PC-3 (cell line): Measurements from ENCODE around the gene SMARCAL1. TPM values are rescaled to one million over a fixed set of nuclear protein-coding genes. Genes with fewer than 3 reads are reported as not detected.
"Not testable (repeated sequence)": the region's sequence is repeated elsewhere in the genome, so short reads cannot be mapped to it uniquely, and the experiment has no call there.

Experiments used
- ATAC-seq: fragments of 200-7000 bp; cut with Tn5 transposase; 2 replicates; pipeline ENCODE4 v1.9.1; 2020; ENCODE audit warnings: mild to moderate bottlenecking, moderate library complexity
- BruUV-seq: library from RNA; stranded (reverse); fragments of 400-500 nt; replicated peaks from 2 replicates; lab custom pipeline; 2021; lab: Mats Ljungman, UMichigan
- CTCF ChIA-PET: fragments of 300-600 bp; sonication (Branson Sonifier 250); formaldehyde crosslinking; loops from one replicate; lab custom pipeline; 2022; ENCODE audit warnings: antibody characterized with exemption; lab: Charles Lee
- POLR2A ChIA-PET: fragments of 300-600 bp; sonication (Branson Sonifier 250); formaldehyde crosslinking; loops from one replicate; lab custom pipeline; 2022; ENCODE audit warnings: antibody characterized with exemption; ENCODE audit not compliant: unreplicated experiment; lab: Charles Lee
- DNase-seq: peaks from one replicate; pipeline ENCODE4 v3.0.0-alpha.2; 2015
- H2AFZ ChIP-seq: fragments of 300-600 bp; sonication (generic); 2 replicates; pipeline ENCODE4 v1.6.0; 2016; ENCODE audit warnings: antibody characterized with exemption, low read length
- H3F3A ChIP-seq: fragments of 300-600 bp; sonication (generic); one replicate; pipeline ENCODE4 v1.6.0; 2017; ENCODE audit warnings: antibody characterized with exemption, low read length, control low read depth, mild to moderate bottlenecking; ENCODE audit not compliant: unreplicated experiment
- H3K27ac ChIP-seq: fragments of 300-600 bp; sonication (generic); 2 replicates; pipeline ENCODE4 v1.5.1; 2016; ENCODE audit warnings: mild to moderate bottlenecking, low read length
- H3K27me3 ChIP-seq: fragments of 300-600 bp; sonication (generic); 2 replicates; pipeline ENCODE4 v1.6.1; 2016; ENCODE audit warnings: low read length, mixed read lengths
- H3K36me3 ChIP-seq: fragments of 300-600 bp; sonication (generic); 2 replicates; pipeline ENCODE4 v1.6.1; 2016; ENCODE audit warnings: low read depth, mixed run types, low read length, mixed read lengths
- H3K4me1 ChIP-seq: fragments of 300-600 bp; sonication (generic); 2 replicates; pipeline ENCODE4 v1.5.1; 2016; ENCODE audit warnings: low read length; ENCODE audit not compliant: insufficient read depth
- H3K4me2 ChIP-seq: fragments of 300-600 bp; sonication (generic); 2 replicates; pipeline ENCODE4 v1.6.0; 2016; ENCODE audit warnings: low read length
- H3K4me3 ChIP-seq: fragments of 300-600 bp; sonication (generic); 2 replicates; pipeline ENCODE4 v1.5.1; 2016; ENCODE audit warnings: mild to moderate bottlenecking, low read length, mixed read lengths
- H3K79me2 ChIP-seq: fragments of 300-600 bp; sonication (generic); 2 replicates; pipeline ENCODE4 v1.6.1; 2017; ENCODE audit warnings: low read length, mixed read lengths
- H3K9ac ChIP-seq: fragments of 300-600 bp; sonication (generic); 2 replicates; pipeline ENCODE4 v1.6.0; 2016; ENCODE audit warnings: mild to moderate bottlenecking, low read length
- H3K9me2 ChIP-seq: fragments of 300-600 bp; sonication (generic); replicated peaks from 2 replicates; pipeline ENCODE4 v1.6.1; 2016; ENCODE audit warnings: mixed run types, low read length, mixed read lengths
- H3K9me3 ChIP-seq: fragments of 300-600 bp; sonication (generic); 2 replicates; pipeline ENCODE4 v1.6.1; 2016; ENCODE audit warnings: low read length, mixed read lengths
- H4K20me1 ChIP-seq: fragments of 300-600 bp; sonication (generic); 2 replicates; pipeline ENCODE4 v1.6.1; 2016; ENCODE audit warnings: low read length, mixed read lengths
- CTCF ChIP-seq: fragments of 300-600 bp; sonication (generic); conservative IDR thresholded peaks from 2 replicates; pipeline ENCODE4 v1.5.1; 2017; ENCODE audit warnings: antibody characterized with exemption, low read depth, mild to moderate bottlenecking, low read length
- EZH2 ChIP-seq: fragments of 300-600 bp; sonication (generic); IDR thresholded peaks from one replicate; pipeline ENCODE4 v1.6.1; 2017; ENCODE audit warnings: antibody characterized with exemption, mild to moderate bottlenecking, low read length; ENCODE audit not compliant: unreplicated experiment
- EZH2phosphoT487 ChIP-seq: fragments of 300-600 bp; sonication (generic); IDR thresholded peaks from 2 replicates; pipeline ENCODE4 v1.6.1; 2018; ENCODE audit warnings: mild to moderate bottlenecking, antibody characterized with exemption, low read length, borderline replicate concordance
- intact Hi-C: fragments of 100-400 bp; cut with micrococcal nuclease; formaldehyde crosslinking; loops from 2 replicates; pipeline ENCODE4 v1.9.0; 2023
- total RNA-seq: library from RNA; depleted of rRNA; stranded (reverse); fragments of >200 nt; gene quantifications from 2 replicates; pipeline ENCODE4 v1.2.3, GENCODE V29; 2014

The SMARCAL1 gene
- total RNA-seq, 1 experiment from 2014 or later = 8.3 TPM

- H3K4me3 ChIP-seq = no peak overlapping the region
- no peaks in the 10 kb centered on the region for H4K20me1 ChIP-seq
- ChIA-PET CTCF (no interaction called here), POLR2A (interaction anchor here (0.7 kb wide), 1 partner anchor 320 kb away, joined by 3 read pairs; no protein-coding TSS in a partner anchor)
- no peak overlapping the region; the same call in 1 of the 2 replicates for H3K27ac ChIP-seq
- peaks cover 25% of the 10 kb centered on the region for H3K4me1 ChIP-seq
- H3K9me3 ChIP-seq = no peaks in the 10 kb centered on the region
- H2AFZ ChIP-seq = no peak overlapping the region
- H3K36me3 ChIP-seq = no peaks in the 10 kb centered on the region
- no peaks in the 10 kb centered on the region for H3K9me2 ChIP-seq
- no peaks in the 10 kb centered on the region for H3K79me2 ChIP-seq
- no TSS peak for BruUV-seq
- DNase-seq = no peak
- no peak for ATAC-seq
- H3K4me2 ChIP-seq = 0 out of 2 replicates have a peak overlapping the region, but pooled peaks have one; percentile 2
- intact Hi-C loops = loop anchor here (5.0 to 10.0 kb wide), 2 partner anchors 57 to 129 kb away; no protein-coding TSS in a partner anchor
- no peak overlapping the region for H3K9ac ChIP-seq
- TF ChIP-seq CTCF (no peak), EZH2phosphoT487 (no peak), EZH2 (no peak)
- H3F3A ChIP-seq = peaks cover 5% of the 10 kb centered on the region
- H3K27me3 ChIP-seq = no peaks in the 10 kb centered on the region
Observed at GRCh38 chr2:216373896-216374295, 38.4 kb upstream of the SMARCAL1 start.

GRCh38 chr2:216375286-216375685 is 37.0 kb upstream of the SMARCAL1 start:
- Histone ChIP-seq H3K9ac (no peak overlapping the region), H2AFZ (no peak overlapping the region), H3K4me2 (no peak overlapping the region), H3K4me3 (no peak overlapping the region), H3K9me2 (no peaks in the 10 kb centered on the region), H3K36me3 (no peaks in the 10 kb centered on the region), H3K9me3 (no peaks in the 10 kb centered on the region), H3K27ac (no peak overlapping the region), H3F3A (peaks cover 5% of the 10 kb centered on the region), H3K4me1 (peaks cover 25% of the 10 kb centered on the region), H3K27me3 (no peaks in the 10 kb centered on the region), H4K20me1 (no peaks in the 10 kb centered on the region), H3K79me2 (no peaks in the 10 kb centered on the region)
- CTCF ChIA-PET = no interaction called here
- intact Hi-C loops = loop anchor here (10.0 kb wide), 1 partner anchor 130 kb away; no protein-coding TSS in a partner anchor
- no TSS peak for BruUV-seq
- POLR2A ChIA-PET = no interaction called here
- TF ChIP-seq EZH2 (no peak), CTCF (no peak), EZH2phosphoT487 (no peak)
- no peak for DNase-seq
- no peak for ATAC-seq

- no peaks in the 10 kb centered on the region for H3K36me3 ChIP-seq
- no peaks in the 10 kb centered on the region for H3K9me3 ChIP-seq
- ChIA-PET CTCF (no interaction called here), POLR2A (no interaction called here)
- no peaks in the 10 kb centered on the region for H3K4me1 ChIP-seq
- DNase-seq = no peak
- H3F3A ChIP-seq = no peaks in the 10 kb centered on the region
- H2AFZ ChIP-seq = no peak overlapping the region
- no peaks in the 10 kb centered on the region for H3K9me2 ChIP-seq
- no peak for ATAC-seq
- intact Hi-C loops = loop anchor here (10.0 kb wide), 1 partner anchor 135 kb away; no protein-coding TSS in a partner anchor
- no peak overlapping the region for H3K4me2 ChIP-seq
- no TSS peak for BruUV-seq
- no peaks in the 10 kb centered on the region for H3K27me3 ChIP-seq
- TF ChIP-seq EZH2 (no peak), CTCF (no peak)
- no peaks in the 10 kb centered on the region for H4K20me1 ChIP-seq
- H3K27ac ChIP-seq = no peak overlapping the region
- H3K9ac ChIP-seq = no peak overlapping the region
- H3K4me3 ChIP-seq = no peak overlapping the region
- no peaks in the 10 kb centered on the region for H3K79me2 ChIP-seq
Observed at GRCh38 chr2:216379977-216380376, 32.3 kb upstream of the SMARCAL1 start.

- H3K4me1 ChIP-seq, H3K9me2 ChIP-seq, H3K36me3 ChIP-seq, H3K79me2 ChIP-seq, H3K9ac ChIP-seq, H3K27me3 ChIP-seq, H2AFZ ChIP-seq, intact Hi-C loops, ATAC-seq, POLR2A ChIA-PET, H3K4me3 ChIP-seq, H3K27ac ChIP-seq, H3F3A ChIP-seq, H3K9me3 ChIP-seq, H4K20me1 ChIP-seq, CTCF ChIA-PET, BruUV-seq, H3K4me2 ChIP-seq: not testable (repeated sequence)
- DNase-seq = peak; percentile 24
Observed at GRCh38 chr2:216384409-216384808, 27.9 kb upstream of the SMARCAL1 start.
